Measurements from ENCODE around the gene FAM107B. TPM values are rescaled to one million over a fixed set of nuclear protein-coding genes. Genes with fewer than 3 reads are reported as not detected.
A peak's percentile ranks its signal among the peaks of the same experiment; 100 is the strongest.

Gene FAM107B
- total RNA-seq, 2 donors from 2014 or later, result 15.3 to 17.1 TPM

DNA sequence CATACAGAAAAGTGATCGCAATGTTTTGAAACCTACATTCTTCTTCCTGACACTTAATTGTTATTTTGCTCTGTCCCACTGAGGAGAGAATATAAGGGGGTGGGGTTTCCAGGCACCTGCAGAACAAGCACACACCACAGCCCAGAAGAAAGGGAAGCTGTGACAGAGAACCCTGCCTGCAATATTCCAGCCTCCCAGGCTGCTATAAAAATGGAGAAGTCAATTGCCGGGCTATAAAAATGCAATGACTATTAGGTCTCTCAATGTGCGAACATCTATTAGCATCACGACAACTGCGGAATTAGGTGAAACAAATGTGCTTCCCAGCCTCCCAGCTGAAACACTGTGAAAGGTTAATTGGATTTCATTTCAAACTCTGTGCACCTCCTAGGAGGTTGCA lies 298.7 kb downstream of the FAM107B start:
- intact Hi-C loops (cut with DNase I), result loop anchor here in 1 of 2 donors (5.0 kb wide), 1 partner anchor 279 kb away; no protein-coding TSS in a partner anchor
- DNase-seq, result no peak
- no peak for ATAC-seq

DNA sequence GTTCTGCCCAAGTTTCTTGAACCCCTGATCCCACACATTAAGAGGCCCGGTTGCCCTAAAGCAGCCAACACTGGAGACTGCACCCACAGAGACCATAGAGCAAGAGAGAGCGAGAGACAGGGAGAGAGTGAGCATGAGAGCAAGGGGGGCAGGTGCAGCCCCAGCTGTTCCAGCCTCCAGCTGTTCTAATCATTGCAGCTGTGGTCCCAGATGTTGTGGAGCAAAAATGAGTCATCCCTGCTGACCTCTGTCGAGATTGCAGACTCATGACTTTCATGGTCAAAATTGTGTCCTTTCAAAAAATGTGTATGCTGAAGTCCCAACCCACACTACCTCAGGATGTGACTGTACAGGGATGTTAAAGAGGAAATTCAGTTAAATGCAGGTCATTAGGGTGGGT lies 300.0 kb downstream of the FAM107B start:
- DNase-seq (no peak), ATAC-seq (peak in 1 of 2 donors; percentile 59)
- intact Hi-C loops (cut with DNase I), result loop anchor here in 1 of 2 donors (5.0 kb wide), 1 partner anchor 277 kb away; no protein-coding TSS in a partner anchor

DNA sequence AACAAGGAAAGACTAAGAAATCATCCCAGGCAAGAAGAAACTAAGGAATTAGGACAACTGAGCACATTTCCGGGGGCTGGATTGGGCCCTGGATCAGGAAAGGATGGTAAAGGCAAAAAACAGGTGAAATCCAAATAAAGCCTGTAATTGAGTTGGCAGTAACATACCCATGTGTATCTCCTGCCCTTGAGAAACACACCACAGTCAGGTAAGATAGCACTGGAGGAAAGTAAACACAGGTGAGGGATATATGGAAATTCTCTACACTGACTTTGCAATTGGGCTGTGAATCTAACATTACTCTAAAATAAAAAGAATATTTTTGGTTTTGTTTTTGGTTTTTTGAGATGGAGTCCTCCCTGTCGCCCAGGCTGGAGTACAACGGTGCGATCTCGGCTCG lies 303.8 kb downstream of the FAM107B start:
- no peak for ATAC-seq
- intact Hi-C loops (cut with DNase I), result no loop called here

DNA sequence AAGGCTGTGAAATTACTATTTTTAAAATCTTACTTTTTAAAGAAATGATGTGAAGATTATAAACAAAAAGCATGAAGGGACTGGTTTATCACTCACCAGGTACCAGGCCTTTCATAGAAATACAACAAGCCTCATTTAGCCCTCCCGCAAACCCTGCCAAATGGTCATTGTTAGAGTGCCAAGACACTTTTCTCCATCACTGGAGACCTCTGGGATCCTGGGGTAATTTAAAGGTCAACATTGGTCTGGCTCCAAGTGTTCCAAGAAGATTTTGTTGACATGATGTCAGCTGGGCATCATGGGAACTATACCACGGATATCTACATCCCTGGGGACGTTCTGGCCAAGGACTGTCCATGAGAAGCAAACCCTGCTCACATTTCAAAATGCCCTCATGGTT lies 306.0 kb downstream of the FAM107B start:
- intact Hi-C loops (cut with DNase I), result no loop called here
- ATAC-seq (no peak), DNase-seq (no peak)

More for the DNA sequence above, 303.8 kb downstream of the FAM107B start:
- DNase-seq, result no peak

Other genes with a start within 250 kb of the FAM107B start
- gene CDNF, start 63.1 kb upstream of the FAM107B start, total RNA-seq, result 1 to 10 TPM; 1.3 to 1.6 TPM
- gene HSPA14, start 63.4 kb upstream of the FAM107B start, total RNA-seq, result 10 to 100 TPM in 1 of 2 donors, 1 to 10 TPM in 1; 7.0 to 10.5 TPM
- gene MSANTD7, start 63.4 kb upstream of the FAM107B start, total RNA-seq, result 1 to 10 TPM; 5.4 to 6.3 TPM
- gene SUV39H2, start 104.0 kb upstream of the FAM107B start, total RNA-seq, result 1 to 10 TPM; 6.4 to 7.6 TPM
- gene DCLRE1C, start 179.2 kb upstream of the FAM107B start, total RNA-seq, result 1 to 10 TPM; 3.9 to 5.4 TPM
- not detected for gene MEIG1, start 184.5 kb upstream of the FAM107B start, total RNA-seq